ENCODE measurements around the gene ATP10B.

DNA sequence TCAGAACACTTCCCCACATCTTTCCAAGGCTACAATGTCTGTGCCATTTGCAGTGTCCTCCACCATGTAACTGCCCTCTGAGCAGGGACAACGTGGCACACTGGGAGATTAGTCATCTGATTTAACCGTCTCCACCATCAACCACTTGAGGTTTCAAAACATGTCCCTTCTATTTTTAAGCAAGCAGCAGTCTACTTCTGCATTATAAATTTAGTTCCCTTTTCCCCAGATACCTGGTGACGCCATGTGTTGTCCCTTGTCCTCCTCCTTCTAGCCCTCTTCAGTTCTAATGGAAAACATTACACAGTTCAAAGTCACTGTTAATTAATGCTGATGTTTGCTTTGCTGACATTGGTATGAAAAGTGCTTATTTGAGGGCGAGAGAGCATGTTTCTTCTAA is 52.8 kb downstream of the ATP10B start:
- TF ChIP-seq POLR2AphosphoS5 (IDR thresholded peaks at IDR 0.05; ENCODE audit: low read depth, low read length) = no peak
- TF ChIP-seq SIN3A (IDR thresholded peaks at IDR 0.05; ENCODE audit: borderline replicate concordance, insufficient read depth, low read length) = no peak
- TF ChIP-seq TAF1 (IDR thresholded peaks at IDR 0.05; ENCODE audit: borderline replicate concordance, insufficient read depth, low read length) = no peak
- no peak for TF ChIP-seq REST (IDR thresholded peaks at IDR 0.05; ENCODE audit: insufficient read depth in 1 of 2, low read depth in 2 of 2, low read length in 2 of 2)
- TF ChIP-seq FOXP2 (optimal IDR thresholded peaks at IDR 0.05; ENCODE audit: borderline replicate concordance, extremely low read depth, extremely low read length, insufficient read depth) = no peak

Data from PFSK-1 (cell line).